ENCODE data around the gene FBXO36.
A peak's percentile ranks its signal among the peaks of the same experiment; 100 is the strongest.
"Not testable (repeated sequence)": the region's sequence is repeated elsewhere in the genome, so short reads cannot be mapped to it uniquely, and the experiment has no call there.

The FBXO36 gene

DNA sequence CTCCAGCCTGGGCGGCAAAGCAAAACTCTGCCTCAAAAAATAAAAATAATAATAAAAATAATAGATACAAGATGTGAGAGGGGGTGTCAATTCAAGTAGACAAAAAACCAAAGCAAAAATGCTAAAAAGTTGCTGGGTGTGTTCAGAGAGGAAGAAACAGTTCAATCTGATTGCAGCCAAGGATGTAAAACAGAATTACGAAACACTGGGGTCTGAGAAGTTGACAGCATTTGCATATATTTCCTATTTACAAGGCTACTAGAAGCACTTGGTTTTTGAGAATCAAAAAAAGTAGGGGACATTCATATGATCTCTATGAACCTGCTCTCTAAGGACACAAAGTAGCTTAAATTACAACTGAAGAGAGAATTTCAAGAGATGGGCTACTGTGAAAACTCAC, 8.1 kb upstream of the FBXO36 start:
- no peak for DNase-seq

DNA sequence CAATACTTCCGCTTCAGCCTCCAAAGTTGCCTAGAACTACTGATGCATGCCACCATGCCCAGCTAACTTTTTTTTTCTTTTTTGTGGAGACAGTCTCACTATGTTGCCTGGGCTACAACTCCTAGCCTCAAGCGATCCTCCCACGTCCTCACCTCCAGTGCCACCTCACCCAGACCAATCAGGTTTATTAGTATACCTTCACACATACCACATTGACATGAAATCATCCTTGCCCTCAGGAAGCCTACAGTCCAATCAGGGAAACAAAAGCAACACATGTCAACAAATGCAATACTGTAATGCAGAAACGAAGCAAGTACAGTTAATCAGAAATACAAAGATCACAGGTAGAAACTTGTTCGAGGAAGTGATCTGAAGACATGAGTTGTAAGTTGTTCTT, 4.5 kb upstream of the FBXO36 start:
- no peak for DNase-seq

DNA sequence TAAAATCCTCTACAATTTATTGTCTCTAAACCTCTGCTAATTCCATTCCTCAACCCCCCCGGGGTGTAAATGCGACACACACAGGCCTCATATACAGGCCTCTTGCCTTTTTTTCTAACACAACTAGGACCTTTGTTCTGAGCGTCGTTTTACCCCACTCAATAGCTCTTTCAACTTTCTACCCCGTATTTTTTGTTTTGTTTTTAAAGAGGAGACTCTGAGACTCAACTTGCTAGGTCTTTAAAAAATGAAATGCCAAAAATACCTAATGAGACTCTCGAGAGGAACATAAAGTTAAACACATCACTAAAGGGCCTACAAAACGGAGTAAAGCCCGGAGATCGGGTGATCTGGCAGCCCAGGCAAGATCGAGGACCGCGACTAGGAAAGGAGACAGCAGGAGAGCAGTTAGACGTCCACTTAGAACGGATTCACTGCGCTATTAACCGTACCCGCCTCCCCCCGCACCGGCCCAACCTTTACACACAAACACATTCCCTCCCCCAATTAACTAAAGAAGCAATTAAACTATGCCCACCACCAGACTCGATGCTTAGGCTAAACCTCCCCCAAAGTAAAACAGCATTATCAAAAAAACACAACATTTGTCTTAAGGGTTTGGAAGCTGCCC, 2.2 kb upstream of the FBXO36 start:
- DNase-seq: no peak

DNA sequence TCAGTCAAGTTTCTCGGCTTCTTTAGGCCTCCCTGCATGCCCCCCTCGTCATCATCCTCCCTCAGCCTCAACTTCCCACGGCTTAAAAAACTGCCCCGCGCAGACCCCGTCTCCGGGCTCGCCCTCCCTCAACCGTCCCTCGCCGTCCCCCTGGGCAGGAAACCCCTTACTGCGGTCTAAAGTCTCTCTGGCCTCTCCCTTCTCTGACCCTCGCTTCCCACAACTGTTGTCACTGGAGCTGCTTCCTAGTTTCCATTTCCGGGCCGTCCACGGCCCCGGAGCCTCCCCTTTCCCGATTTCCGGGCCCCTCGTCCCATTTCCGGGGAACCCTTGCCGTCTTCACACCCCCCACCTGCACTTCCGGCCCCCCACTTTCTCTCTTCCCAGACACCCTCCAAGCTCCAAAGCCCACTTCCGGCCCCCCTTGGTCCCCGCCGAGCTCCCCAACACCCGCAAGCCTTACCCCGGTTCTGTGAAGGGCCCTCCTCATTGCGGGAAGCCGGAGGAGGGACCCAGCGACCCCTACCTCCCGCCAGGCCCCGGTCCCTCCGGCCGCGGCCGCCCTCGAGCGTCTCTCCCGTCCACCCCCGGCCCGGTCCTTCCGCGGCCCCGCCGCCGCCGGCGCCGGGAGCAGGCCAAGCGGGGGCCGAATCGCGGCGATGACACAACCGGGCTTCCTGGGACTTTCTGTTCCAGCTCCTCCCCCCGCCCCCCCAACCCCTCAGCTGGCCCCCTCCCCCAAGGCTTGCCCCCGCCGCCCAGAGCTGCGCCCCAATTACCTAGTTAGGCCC, 1.0 kb upstream of the FBXO36 start:
- DNase-seq: peak; percentile 35

DNA sequence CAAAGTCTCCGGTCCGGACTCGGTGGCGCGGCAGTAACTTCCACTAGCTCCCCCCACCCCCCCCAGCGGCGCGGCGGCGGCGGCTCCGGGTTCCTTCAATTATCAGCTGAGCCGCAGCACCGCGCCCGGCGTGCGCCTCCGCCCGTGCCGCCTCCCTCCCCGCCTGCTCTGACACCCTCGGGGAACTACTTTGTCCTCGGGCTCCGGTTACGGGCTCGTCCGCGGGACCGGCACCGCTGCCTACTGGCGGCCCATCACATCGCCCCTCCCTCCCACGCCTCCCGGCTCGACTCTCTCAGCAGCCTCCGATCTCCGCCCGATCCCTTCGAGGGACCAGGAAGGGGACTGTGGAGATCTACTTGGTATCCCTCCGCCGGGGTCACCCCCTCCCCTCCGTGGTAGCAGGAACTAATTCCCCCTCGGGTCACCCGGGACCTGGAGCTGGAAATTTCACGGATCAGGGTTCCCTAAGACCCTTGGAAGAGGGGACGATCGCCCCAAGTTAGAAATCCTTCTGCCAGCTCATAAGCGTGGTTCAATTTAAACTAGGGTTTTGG, 333 bp upstream of the FBXO36 start, which contains the start of gene TRIP12:
Gene TRIP12, minus strand, starts transcription at position 118 of the 557 bp plus-strand sequence. CDS start 41,930 bp downstream, outside the sequence.
- DNase-seq: peak; percentile 91

DNA sequence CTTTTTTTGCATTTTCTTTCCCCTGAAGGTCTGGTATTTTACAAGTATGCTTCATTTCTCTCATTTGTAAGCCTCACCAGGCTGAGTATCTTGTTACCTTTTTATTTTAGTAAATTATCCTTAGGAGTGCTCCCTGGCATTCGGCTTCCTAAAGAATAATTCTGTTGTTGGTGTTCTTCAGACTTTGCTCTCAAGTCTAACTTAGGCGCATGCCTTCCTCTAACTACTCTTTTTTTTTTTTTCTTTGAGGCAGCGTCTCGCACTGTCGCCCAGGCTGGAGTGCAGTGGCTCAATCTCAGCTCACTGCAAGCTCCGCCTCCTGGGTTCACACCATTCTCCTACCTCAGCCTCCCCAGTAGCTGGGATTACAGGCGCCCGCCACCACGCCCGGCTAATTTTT, 2.2 kb downstream of the FBXO36 start:
- DNase-seq: not testable (repeated sequence)

DNA sequence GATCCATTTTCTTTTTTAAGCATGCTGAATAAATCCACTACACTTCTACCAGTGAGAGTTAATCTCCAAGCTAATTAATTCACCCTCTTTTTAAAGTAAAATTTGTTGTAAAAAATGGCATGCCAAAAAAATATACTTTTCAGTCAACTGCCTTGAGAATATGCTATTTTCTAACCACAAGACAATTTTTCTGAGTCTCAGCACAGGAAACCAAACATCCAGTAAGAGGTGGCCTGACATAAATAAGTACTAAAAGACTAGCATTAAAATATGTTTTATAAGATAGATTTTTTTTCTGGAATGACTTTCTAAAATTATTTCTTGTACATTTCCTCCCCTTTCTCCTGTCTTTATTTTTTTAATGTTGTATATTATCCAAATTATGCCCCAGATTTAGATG, 2.9 kb downstream of the FBXO36 start:
- DNase-seq: no peak

DNA sequence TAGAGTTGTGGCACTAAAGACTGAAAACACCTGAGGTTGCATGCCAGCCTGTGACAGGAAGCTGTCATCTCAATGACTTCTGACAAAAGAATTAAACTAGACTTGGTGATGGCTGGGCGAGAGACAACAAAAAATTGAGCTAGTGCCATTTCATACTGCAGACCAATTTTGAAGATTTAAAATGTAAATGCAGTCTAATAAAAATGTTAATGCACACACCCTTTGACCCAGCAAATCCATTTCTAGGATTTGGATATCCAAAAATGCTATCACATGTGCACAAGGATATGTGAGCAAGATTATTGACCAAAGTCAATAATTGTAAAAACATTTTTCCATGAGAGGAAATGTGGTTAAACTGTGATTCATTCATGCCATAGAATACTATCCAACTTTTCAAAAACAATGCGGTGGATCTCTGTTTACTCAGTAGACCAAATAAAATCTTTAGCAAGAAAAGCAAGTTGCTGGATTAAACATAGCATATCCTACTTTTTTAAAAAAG, 5.6 kb downstream of the FBXO36 start:
- no peak for DNase-seq

DNA sequence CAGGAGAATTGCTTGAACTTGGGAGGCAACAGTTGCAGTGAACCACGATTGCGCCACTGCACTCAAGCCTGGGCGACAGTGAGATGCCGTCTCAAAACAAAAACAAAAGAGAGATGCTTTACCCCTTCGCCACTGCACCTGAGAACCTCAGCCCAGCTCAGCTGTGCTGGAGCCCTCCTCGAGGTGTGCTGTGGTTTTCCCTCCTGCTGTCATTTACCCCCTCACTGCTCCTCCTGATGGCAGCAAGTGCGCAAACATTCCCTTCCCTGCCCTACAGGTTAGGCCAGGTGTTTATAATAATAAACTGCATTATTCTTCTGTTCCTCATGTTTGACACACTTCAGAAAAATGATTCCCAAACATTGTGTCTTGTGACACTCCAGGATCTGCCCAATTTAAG, 8.4 kb downstream of the FBXO36 start:
- no peak for DNase-seq

DNA sequence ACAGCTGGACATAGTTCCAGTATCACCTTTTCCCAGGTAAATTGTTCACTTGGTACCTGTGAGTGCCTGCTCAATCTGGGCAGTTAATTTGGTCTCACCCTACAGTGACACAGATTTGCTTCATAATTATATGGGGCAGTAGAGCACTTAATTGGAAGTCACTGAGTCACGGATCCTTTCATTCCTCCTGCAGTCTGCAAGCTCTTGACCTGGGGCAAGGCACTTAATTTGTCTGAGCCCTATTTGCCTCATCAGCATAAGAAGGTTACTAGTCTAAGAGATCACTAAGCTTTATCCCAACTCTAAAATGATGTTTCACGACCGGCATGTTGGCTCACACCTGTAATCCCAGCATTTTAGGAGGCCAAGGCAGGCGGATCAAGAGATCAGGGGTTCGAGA, 8.9 kb downstream of the FBXO36 start:
- DNase-seq: no peak

DNA sequence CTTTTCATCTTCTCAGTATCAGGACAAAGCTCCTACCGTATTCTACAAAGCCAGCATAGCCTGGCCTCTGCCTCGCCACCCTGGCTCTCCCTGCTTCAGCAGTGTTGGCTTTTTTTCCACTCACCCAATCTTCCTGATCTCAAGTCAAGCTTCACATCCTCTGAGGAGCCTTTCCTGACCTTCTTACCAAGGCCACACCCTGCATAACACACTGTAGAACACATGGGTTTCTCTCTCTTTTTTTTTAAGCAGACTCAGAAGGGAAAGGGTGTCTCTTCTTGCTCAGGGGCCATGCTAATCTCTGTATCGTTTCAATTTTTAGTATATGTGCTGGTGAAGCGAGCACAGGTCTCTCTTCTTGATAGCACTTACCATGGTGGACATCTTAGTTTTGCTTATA, 15.2 kb downstream of the FBXO36 start:
- DNase-seq: no peak

DNA sequence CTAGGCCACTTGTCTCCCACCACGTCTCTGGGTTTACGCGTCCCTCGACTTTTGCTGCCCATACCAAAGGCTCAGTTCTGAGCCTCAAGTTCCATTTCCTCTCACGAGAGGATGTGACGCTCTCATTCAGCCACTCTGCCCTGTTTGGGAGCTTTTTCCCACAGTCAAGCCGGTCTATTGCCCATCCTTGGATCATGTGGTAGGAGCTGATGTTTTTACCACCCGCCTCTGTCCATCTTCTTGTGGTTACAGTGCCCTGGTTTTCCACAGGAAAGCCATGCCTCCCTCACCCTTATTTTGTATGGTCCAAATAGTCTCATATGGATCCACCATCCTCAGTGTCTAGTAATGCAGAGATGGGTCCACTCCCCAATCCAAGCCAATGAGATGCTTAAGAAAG, 20.4 kb downstream of the FBXO36 start:
- no peak for DNase-seq

DNA sequence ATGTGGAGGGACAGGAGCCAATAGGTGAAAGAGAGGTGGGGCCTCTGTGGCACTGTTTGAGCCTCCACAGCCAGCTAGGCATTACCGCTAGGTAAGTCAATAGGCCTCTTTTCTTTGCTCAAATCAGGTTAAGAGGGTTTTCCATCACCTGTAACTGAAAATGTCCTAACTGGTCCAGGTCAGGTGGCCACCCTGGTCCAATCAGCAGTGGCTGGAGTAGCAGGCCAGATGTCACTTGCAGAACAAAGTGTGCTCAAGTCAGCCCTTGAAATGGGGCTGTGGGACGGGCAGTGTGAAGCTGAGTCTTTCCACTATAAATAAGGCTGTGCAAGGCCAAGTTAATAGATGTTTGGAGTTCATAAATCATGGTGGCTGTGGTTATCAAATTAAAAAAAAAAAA, 20.9 kb downstream of the FBXO36 start:
- DNase-seq: no peak

DNA sequence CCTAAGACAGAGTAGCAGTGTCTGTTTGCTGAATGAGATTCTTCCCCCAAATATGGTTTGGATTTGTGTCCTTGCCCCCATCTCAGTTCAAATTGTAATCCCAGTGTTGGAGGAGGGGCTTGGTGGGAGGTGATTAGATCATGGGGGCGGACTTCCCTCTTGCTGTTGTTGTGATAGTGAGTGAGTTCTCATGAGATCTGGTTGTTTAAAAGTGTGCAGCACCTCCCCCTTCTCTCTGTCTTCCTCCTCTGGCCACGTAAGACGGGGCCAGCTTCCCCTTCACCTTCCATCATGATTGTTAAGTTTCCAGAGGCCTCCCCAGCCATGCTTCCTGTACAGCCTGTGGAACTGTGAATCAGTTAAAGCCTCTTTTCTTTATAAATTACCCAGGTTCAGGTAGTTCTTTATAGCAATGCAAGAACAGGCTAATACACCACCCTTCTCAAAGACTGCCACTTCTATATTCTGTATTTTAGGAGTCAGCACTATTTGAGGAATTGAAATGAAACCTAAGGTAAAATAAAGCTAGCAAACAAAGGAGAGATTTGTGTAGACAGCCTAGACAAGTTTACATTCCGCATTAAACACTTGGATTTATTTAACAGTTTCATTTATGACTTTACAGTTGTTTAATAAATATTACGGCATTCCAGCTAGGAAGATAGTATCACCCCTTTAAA, 21.6 kb downstream of the FBXO36 start:
- peak; percentile 54 for DNase-seq

DNA sequence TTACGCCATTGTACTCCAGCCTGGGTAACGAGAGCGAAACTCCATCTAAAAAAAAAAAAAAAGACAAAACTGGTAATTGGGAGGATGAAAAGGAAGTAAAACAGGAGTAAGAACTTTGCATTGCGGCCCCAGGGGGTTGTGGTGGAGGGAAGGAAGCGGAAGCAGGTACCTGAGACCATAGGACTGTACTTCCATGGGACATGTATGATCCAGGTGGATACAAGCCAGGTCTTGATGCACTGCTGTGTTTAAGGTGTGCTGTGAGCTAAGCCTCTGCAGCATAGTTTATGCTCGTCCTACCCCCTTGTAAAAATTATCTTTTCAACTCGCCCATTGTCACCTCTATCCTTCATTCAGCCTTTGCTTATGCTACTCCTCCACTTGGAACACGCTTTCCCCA, 23.7 kb downstream of the FBXO36 start:
- DNase-seq: no peak

DNA sequence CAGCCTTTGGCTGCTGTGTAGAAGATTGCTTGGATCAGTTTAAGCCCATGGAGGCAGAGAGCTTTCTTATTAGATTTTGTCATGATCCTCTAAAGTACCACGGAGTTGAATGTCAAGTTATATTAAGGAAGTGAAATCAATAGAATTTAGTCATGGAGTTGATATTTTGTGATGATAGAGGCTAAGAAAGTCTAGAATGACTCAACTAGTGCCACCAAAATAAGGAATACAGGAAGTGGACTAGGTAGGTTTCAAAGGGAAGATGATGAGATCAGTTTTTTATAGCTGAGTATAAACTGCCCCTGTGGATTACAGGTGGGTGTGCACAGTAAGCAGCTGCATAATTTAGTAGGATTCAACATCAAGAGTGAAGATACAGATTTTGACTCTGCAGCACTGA, 25.2 kb downstream of the FBXO36 start:
- no peak for DNase-seq

DNA sequence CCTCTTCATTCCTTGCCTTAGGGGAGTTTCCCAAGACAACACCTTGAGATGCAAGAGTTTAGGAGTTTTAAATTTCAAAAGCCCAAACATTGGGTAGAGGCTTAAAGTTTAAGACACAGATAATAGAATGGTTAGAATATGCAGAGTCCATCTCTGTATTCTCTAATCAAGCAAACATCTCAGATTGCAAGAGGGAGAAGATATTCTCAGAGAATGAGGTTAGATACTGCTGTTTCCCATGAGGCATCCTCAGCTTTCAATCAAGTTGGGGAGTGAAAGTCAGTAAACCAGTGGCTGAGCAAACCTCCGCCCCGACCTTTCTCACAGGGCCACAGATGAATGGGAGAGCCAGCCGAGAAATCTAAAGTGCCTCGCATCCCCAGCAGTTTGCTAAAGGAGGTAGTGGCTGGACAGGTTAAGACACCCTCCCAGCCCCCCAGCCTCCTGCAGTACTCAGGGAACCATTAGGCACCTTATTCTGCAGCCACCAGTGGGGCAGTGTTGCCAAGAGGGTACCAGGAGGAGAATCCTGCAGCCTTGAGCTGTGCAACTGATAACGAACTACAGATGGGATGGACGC, 30.0 kb downstream of the FBXO36 start:
- no peak for DNase-seq

DNA sequence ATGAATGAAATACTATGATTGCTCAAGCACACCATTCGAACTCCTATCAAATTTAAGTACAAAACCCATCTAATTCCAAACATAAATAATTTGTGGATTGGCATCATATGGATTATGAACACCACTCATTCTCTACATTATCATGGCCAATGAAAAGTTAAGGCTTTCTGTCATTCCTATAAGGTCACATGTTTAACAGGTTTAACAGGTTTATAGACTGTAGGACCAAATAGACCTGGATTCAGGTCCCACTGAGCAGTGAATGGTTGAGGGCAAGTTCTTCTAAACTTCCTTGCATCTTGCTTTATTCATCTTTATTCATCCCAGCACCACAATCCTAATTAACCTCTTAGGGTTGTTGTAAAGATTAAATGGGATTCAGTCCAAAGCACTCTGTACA, 33.4 kb downstream of the FBXO36 start:
- no peak for DNase-seq

DNA sequence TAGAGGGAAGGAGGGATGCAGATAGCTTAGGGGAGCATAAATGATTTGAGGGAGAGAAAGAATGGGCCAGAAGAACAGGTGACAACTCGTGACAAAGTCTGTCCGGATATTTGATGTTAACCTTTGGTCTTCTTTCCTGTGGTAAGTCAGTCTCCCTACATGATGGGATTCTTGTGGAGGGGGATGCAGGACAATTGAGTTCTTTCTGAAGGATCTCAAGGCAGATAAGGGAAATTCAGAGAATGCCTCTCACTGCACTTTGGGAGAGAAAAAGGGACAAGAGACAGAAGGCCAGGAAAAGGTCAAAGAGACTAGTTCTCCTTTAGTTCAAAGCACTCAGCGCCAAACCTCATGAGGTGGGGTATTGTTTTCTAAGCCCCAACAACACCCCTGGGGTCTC, 34.2 kb downstream of the FBXO36 start:
- DNase-seq: no peak

DNA sequence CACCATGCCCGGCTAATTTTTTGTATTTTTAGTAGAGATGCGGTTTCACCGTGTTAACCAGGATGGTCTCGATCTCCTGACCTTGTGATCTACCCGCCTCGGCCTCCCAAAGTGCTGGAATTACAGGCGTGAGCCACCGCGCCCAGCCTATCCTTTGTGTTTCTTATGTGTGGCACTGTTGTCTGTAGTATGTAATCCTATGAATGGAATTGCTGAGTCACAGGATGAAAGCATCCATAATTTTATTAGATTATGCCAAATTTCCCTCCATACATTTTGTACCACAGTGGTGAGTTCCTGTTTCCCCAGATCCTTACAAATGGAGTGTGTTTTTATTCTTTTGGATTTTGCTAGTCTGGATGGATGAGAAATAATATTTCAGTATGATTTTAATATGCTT, 41.3 kb downstream of the FBXO36 start:
- DNase-seq: not testable (repeated sequence)

DNA sequence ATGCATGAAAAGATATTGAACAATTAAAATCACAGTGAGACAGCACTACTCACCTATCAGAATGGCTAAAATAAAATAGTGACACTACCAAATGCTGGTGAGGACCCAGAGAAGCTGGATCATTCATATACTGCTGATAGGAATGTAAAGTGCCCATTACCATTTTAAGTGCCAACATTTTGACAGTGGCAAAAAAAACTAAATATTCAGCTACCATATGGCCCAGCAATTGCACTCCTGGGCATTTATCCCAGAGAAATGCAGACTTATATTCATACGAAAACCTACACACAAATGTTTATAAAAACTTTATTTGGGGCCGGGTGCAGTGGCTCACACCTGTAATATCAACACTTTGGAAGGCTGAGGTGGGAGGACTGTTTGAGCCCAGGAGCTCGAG, 47.6 kb downstream of the FBXO36 start:
- DNase-seq: no peak

DNA sequence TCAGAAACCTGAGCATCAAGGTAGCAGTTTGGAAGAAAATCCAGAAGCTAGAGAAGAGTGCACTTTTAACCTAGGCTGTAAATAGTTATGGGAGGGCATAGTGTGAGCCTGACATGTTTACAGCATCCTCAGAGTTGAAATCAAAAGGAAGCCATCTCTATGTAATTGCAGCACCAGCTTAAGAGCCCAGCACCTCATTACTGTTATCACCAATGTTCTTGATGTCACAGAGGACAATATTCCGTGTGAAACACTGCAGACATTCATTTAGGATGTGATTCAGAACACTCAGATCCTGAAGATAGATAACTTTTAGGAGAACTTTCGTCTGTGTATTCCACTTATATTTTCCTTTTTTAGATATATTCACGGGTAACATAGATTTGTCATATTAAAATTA, 48.1 kb downstream of the FBXO36 start:
- DNase-seq: no peak

DNA sequence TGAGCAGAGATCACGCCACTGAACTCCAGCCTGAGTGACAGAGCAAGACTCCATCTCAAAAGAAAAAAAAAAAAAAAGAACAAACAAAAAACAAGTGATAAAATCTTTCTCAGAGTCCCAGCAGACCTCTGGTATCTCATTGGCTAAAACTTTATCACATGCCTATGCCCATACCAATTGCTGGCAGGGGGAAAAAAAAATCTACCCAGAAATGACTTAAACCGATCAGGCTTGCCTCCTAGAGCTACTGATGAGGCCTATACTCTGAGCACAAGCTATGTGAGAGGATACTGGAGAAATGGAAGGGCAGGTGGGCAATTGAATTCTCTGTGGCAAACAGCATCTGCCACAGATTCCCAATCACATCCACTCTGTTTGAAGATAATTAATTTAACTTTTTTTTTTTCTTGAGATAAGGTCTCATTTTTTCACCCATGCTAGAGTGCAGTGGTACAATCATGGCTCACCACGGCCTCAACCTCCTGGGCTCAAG, 49.0 kb downstream of the FBXO36 start:
- no peak for DNase-seq
